Measurements from ENCODE around the gene COL9A2. TPM values are rescaled to one million over a fixed set of nuclear protein-coding genes. Genes with fewer than 3 reads are reported as not detected.

The COL9A2 gene
- polyA plus RNA-seq, 1 donor from 2014 or later = 2.3 TPM

- H3K9me3 ChIP-seq (ENCODE audit: low read length) = no peaks in the 10 kb centered on the region
- no peaks in the 10 kb centered on the region for H3K79me2 ChIP-seq (replicated peaks; ENCODE audit: insufficient read depth, low read length)
- H2AFZ ChIP-seq (ENCODE audit: low read depth, low read length) = no peak overlapping the region
- no peaks in the 10 kb centered on the region for H3F3A ChIP-seq (ENCODE audit: insufficient read depth, low read length, poor library complexity, severe bottlenecking)
- no peak overlapping the region for H3K4me2 ChIP-seq (ENCODE audit: low read length)
- H4K20me1 ChIP-seq (ENCODE audit: insufficient read depth) = no peaks in the 10 kb centered on the region
- TF ChIP-seq SMC3 (conservative IDR thresholded peaks at IDR 0.05; ENCODE audit: poor library complexity) (no peak), RAD21 (conservative IDR thresholded peaks at IDR 0.05) (no peak)
- TF ChIP-seq, protein P1, sequence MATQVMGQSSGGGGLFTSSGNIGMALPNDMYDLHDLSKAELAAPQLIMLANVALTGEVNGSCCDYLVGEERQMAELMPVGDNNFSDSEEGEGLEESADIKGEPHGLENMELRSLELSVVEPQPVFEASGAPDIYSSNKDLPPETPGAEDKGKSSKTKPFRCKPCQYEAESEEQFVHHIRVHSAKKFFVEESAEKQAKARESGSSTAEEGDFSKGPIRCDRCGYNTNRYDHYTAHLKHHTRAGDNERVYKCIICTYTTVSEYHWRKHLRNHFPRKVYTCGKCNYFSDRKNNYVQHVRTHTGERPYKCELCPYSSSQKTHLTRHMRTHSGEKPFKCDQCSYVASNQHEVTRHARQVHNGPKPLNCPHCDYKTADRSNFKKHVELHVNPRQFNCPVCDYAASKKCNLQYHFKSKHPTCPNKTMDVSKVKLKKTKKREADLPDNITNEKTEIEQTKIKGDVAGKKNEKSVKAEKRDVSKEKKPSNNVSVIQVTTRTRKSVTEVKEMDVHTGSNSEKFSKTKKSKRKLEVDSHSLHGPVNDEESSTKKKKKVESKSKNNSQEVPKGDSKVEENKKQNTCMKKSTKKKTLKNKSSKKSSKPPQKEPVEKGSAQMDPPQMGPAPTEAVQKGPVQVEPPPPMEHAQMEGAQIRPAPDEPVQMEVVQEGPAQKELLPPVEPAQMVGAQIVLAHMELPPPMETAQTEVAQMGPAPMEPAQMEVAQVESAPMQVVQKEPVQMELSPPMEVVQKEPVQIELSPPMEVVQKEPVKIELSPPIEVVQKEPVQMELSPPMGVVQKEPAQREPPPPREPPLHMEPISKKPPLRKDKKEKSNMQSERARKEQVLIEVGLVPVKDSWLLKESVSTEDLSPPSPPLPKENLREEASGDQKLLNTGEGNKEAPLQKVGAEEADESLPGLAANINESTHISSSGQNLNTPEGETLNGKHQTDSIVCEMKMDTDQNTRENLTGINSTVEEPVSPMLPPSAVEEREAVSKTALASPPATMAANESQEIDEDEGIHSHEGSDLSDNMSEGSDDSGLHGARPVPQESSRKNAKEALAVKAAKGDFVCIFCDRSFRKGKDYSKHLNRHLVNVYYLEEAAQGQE (IDR thresholded peaks at IDR 0.05; ENCODE audit: borderline replicate concordance) = no peak
- no peaks in the 10 kb centered on the region for H3K27me3 ChIP-seq (ENCODE audit: insufficient read depth, low read depth, low read length)
- H3K36me3 ChIP-seq (ENCODE audit: insufficient read depth, low read length) = no peaks in the 10 kb centered on the region
- H3K27ac ChIP-seq (ENCODE audit: low read length) = no peak overlapping the region
- H3K4me3 ChIP-seq (ENCODE audit: low read length) = no peak overlapping the region
- no peak overlapping the region for H3K9ac ChIP-seq (ENCODE audit: low read length)
- no peaks in the 10 kb centered on the region for H3K9me2 ChIP-seq (ENCODE audit: insufficient read depth, low read length)
These were observed 8.9 kb downstream of the COL9A2 start for GRCh38 chr1:40308036-40308727.

DNA sequence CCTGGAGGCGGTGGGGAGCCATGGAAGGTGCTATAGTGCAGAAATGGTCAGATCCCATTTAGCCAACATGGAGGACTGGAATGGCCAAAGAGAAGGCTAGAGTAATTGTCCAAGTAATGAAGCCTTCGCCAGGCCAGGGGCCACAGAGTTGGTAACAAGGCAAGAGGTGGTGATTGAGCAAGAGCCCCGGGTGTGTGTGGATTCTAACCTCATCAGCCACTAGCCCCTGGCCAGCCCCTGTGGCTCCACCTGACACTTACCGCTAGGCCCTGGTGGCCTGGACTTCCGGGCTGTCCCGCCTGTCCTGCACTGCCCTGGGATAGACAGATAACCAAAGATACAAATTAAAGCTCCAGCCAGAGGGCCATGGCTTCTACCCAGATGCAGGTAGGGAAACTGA lies 9.9 kb downstream of the COL9A2 start:
- Histone ChIP-seq H3K36me3 (ENCODE audit: insufficient read depth, low read length) (no peaks in the 10 kb centered on the region), H3F3A (ENCODE audit: insufficient read depth, low read length, poor library complexity, severe bottlenecking) (no peaks in the 10 kb centered on the region), H3K4me2 (ENCODE audit: low read length) (no peak overlapping the region), H3K4me3 (ENCODE audit: low read length) (no peak overlapping the region), H3K9me2 (ENCODE audit: insufficient read depth, low read length) (no peaks in the 10 kb centered on the region), H3K9me3 (ENCODE audit: low read length) (no peaks in the 10 kb centered on the region), H3K79me2 (replicated peaks; ENCODE audit: insufficient read depth, low read length) (no peaks in the 10 kb centered on the region), H3K9ac (ENCODE audit: low read length) (no peak overlapping the region), H4K20me1 (ENCODE audit: insufficient read depth) (no peaks in the 10 kb centered on the region), H3K27ac (ENCODE audit: low read length) (no peak overlapping the region), H2AFZ (ENCODE audit: low read depth, low read length) (no peak overlapping the region), H3K27me3 (ENCODE audit: insufficient read depth, low read depth, low read length) (no peaks in the 10 kb centered on the region)
- TF ChIP-seq RAD21 (conservative IDR thresholded peaks at IDR 0.05) = no peak
- TF ChIP-seq TAF1 (IDR thresholded peaks at IDR 0.05; ENCODE audit: low read depth) = no peak
- no peak for TF ChIP-seq MXI1 (conservative IDR thresholded peaks at IDR 0.05; ENCODE audit: poor library complexity, severe bottlenecking)
- no peak for TF ChIP-seq EP300 (conservative IDR thresholded peaks at IDR 0.05; ENCODE audit: poor library complexity, severe bottlenecking)
- TF ChIP-seq POLR2AphosphoS5 (IDR thresholded peaks at IDR 0.05) = no peak
- no peak for TF ChIP-seq SMC3 (conservative IDR thresholded peaks at IDR 0.05; ENCODE audit: poor library complexity)
- TF ChIP-seq, protein P1 (IDR thresholded peaks at IDR 0.05; ENCODE audit: borderline replicate concordance) = no peak
- no peak for TF ChIP-seq EZH2 (IDR thresholded peaks at IDR 0.05; ENCODE audit: borderline replicate concordance, insufficient read depth, low read length, poor library complexity, severe bottlenecking)
- TF ChIP-seq CTCF (IDR thresholded peaks at IDR 0.05; ENCODE audit: poor library complexity, severe bottlenecking) = no peak

Measured in neural cell (in vitro differentiated cells).